TTC549 (cell line): Measurements from ENCODE around the gene MST1R.

ENCODE experiments used
- FAIRE-seq: peaks from 2 replicates; lab custom pipeline; 2012; peaks lifted over from hg19 to GRCh38; lab: Jason Lieb, UNC

Gene MST1R

DNA sequence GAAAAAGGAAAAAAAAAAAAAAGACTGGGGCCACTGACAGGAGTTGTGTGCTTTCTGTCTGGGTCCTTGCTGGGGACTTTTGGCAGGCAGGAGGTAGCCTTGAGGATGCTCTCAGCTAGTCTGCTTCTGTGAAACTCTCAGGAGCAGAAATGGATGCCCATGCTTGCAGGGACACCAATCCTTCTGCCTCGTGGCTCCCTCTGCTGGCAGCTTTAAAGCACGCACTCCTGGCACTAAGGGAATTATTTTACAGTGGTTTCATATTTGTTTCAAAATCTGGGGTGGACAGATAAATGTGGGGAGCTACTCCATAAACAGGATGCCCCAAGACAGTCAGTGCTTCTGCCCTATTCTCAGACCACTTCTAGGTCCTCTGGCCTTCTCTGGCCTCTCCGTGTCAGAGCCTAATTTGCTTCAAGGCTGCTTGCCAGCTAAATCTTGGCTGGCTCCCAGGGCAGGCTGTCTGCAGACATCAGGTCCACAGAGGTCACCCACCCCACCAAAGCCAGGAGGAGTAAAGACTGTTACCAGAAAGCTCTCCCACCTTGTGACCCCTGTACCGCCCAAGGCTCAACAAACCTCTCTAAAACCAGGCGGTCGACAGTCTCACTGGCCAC is 64.4 kb downstream of the MST1R start:
- no peak for FAIRE-seq
